Measurements from ENCODE around the gene HIF1A. TPM values are rescaled to one million over a fixed set of nuclear protein-coding genes. Genes with fewer than 3 reads are reported as not detected.
"Not testable (repeated sequence)": the region's sequence is repeated elsewhere in the genome, so short reads cannot be mapped to it uniquely, and the experiment has no call there.

HIF1A gene
- total RNA-seq, 1 donor from 2014 or later, result 130 TPM

DNA sequence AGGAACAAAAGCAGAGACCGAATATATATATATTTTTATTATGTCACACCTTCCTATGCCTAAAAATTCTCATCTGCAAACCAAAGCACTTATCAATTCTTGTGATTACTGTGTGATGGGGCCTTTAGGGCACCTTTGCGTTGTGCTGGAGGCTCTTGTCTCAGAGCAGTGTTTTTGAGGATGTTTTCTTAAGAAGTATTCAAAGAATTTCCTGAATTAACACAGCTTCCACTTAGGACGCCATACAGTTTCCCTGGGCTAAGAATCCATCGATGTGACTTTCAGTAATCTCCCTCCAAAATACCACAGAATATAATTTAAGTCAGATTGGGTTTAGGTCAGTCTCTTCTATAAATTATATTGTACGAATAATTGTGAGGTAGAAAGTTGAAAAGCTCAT, 22.0 kb upstream of the HIF1A start:
- DNase-seq, result no peak

DNA sequence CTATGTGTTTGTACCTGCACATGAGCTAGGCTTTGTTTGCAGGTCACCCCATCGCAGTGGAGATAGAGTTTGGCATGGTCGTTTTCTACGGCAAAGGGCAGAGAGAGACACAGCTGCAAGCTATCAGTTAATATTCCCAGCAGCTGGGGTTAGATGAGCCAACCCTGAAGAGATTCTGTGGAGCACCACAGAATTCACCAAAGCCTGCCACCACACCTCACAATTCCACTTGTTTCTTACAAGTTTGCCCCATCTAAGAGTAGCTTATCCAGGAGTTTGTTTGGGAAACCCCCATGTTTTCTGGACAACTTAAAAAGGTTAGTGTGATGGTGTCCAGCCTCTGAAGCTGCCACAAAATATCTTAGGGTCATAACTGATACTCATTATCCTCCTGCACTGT, 20.0 kb upstream of the HIF1A start:
- DNase-seq, result no peak

DNA sequence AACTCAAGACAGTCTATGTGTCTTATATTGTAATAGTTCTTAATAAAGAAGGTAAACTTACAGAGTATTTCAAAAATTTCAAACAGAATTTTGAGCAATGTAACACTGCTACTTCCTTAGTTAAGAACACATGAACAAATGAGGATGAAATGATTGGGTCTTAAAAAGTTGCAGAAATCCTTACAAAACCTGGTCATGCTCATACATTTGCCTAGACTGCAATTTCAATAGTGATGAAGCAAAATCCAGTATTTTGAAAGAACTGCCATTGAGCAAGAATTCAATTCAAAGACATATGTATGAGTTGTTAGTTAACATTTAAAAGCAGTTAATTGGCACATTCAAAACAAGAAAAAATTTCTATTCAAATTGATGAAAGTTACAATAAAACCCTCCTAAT, 17.8 kb upstream of the HIF1A start:
- no peak for DNase-seq

GRCh38 chr14:61678975-61679374, 16.3 kb upstream of the HIF1A start:
- no peak for DNase-seq

DNA sequence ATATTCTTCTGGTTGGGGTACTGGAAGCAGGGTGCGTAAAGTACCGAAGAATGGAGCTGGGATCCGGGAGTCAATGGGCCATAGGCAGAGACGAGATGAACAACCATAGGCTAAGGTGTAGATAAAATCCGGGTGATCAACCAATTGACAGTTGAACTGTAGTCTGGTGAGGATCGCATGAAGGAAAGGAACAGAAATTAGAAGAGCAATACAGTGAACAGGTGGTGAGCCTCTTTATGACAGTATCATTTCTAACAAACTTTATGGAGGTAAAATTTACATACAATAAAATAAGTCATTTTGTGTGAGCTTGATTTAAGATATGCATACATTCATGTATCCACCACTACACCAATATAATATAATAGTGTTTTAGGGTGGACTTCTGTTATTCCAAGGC, 13.9 kb upstream of the HIF1A start:
- no peak for DNase-seq

DNA sequence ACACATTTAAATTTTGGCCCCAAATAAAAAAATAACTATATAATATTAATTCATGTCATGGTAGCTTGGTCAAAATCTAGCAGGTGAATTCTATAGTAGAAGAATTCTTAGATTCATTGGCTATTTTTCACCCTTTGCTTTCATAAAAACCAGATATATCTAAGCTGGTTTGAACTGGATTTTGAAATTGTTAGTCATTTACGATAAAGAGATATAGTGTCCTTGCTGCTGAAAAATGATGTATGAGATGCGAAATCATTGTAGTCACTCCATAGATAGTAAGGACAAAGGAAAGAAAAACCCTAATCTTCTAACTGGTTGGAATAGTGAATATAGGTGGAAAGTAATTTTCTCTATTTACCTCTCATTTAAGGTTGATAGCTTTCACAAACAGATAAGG, 12.2 kb upstream of the HIF1A start:
- no peak for DNase-seq

DNA sequence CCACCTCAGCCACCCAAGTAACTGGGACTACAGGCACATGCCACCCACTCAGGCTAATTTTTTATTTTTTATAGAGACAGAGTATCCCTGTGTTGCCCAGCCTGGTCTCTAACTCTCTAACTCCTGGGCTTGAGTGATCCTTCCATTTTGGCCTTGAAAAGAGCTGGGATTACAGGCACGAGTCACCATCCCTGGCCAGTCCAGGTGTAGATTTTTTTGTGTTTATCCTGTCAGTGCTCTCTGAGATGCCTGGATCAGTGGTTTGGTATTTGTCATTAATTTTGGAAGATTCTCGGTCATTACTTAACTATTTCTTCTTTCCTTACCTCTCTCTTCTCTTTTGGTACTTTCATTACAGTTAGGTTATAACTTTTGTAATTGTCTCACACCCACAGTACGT, 5.3 kb upstream of the HIF1A start:
- no peak for DNase-seq

- DNase-seq, result no peak
Measured at GRCh38 chr14:61690982-61691381, 4.3 kb upstream of the HIF1A start.

- no peak for DNase-seq
Measured at GRCh38 chr14:61691495-61691894, 3.8 kb upstream of the HIF1A start.

GRCh38 chr14:61694039-61694438, 1.3 kb upstream of the HIF1A start:
- no peak for DNase-seq

DNA sequence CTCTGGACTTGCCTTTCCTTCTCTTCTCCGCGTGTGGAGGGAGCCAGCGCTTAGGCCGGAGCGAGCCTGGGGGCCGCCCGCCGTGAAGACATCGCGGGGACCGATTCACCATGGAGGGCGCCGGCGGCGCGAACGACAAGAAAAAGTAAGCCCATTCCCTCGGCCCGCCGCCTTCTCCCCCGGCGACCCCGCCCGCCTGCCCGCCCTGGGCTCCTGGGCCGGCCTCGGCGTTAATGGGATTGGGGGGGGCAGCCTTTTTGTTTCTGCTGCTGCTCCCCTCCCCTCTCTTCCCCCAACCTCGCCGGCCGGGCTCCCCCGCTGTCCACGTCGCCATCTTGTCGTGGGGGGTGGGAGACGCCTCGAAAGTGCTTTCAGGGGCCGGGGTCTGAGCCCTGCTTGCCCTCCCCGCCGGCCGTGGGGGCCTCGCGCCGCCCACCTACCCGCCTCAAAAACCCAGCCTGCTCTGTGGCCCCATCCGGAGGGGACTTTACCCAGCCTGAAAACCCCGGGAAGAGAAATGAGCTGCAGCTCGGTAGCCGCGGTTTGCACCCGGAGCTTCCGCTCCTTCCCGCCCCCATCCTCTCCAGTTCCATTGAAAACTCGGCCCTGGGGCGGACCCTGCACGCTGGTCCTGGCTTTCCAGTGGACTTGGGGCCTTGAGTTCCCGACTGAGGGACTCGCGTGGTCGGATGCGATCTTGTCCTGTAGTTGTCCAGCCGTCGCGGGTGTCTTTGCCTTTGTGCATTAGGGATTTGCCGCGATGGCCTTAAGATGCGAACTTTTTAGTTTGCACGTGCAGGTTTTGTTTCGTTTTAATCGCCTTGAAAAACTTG, 598 bp downstream of the HIF1A start:
- DNase-seq, result peak; percentile 36

DNA sequence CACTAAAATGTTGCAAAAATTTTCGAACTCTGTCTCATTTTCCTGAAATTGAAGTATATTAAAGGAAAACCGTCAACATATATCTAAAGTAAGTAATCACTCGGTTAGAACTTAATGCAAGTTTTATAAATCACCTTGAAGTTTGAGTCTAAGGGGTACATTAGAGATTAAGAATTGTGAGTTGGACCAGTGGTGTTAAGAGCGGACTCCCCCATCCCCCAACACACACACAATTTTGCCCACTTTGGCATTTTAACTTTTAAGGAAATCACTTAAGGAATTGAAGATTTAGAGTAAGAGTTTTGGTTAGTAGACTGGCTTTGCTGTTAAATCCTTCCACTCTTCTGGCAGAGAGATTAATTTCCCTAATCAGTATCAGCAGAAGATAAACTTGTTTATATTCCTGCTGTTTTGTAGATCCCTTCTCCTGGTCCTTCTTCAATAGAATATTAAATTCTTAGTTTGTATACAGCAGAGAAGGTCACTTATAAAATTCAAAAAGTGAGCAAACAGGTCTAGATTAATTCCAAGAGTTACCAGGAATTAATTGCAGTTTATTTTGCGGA, 1.5 kb downstream of the HIF1A start:
- DNase-seq, result no peak

- no peak for DNase-seq
Measured at GRCh38 chr14:61698206-61698980, 3.1 kb downstream of the HIF1A start.

DNA sequence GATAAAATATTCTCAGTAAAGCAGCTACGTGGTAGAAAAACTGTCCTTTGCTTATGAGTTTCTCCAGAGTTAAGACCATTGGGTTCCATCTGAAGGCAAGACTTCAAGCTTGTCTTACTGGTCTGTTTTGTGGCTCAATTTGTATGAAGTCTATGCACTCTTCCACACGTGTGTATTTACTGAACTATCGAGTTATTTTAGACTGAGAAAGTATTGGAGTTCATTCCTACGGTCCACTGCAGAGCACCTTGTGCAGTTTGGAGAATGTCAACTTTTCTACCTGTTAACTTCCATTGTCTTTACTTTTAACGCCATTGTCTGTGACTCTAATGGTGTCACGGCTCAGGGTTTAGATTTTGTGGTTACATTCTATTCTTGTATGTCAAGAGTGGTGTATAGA, 3.7 kb downstream of the HIF1A start:
- DNase-seq, result no peak

GRCh38 chr14:61700104-61700886, 5.0 kb downstream of the HIF1A start:
- DNase-seq, result no peak

DNA sequence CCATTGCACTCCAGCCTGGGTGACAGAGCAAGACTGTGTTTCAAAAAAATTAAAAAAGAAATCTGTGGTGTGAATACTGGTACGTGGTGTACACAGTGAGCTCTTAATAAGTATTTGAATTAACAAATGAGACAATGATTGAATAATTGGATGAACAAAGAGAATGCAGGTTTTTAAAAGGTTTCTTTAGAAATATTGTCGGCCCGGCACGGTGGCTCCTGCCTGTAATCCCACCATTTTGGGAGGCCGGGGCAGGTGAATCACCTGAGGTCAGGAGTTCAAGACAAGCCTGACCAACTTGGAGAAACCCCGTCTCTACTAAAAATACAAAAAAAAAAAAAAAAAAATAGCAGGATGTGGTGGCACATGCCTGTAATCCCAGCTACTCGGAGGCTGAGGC, 6.6 kb downstream of the HIF1A start:
- no peak for DNase-seq

DNA sequence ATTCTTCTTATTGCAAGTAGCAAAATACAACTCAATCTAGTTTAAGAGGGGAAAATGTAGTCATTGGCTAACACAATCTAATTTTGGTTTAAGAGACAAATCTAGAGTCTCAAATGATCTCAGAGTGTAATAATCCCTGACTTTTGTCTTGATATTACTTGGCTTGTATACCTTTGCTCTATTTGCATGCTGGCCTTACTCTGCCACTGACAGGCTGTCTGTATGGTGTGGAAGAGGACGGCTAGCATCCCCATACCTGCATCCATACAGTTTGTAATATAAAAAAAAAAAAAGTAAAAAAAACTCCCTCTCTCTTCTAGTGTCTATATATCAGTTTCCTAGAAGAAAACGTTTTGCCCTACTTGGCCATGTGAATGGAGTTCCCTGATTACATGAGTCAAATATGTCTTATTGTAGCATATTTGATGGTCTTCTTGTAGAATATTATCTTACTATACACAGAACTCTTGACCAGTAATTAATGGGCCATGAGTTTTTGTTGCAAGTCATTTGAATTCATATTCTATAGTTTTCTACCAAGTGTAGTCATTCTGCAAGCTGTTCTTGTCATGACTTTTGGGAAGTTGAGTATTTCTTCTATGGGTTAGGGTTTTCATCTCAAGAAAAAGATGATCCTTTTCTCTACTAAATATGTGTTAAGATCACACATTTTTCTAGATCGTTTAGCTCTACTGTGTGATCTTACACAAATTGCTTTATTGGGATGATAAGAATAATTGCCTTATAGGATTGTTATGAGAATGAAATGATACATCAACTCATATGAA, 8.2 kb downstream of the HIF1A start:
- no peak for DNase-seq

DNA sequence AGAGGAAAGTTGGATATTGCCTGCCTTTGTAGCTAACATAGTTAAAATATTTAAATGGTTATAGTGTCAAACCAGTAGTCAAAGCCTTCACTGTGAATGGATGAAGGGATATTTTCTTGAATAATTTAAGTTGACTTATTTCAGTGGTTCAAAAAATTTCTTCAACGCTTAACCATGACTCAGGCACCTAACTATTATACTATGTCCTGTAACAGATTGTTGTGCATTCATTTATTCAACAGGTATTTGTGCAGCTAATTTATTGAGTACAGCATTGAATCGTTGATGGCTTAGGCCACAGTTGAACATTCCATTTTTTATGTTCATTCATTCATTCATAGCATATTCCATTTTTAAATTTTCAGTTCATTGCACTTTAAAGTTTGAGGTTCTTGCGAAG, 9.2 kb downstream of the HIF1A start:
- DNase-seq, result no peak

GRCh38 chr14:61705017-61705416, 9.7 kb downstream of the HIF1A start:
- DNase-seq, result no peak

DNA sequence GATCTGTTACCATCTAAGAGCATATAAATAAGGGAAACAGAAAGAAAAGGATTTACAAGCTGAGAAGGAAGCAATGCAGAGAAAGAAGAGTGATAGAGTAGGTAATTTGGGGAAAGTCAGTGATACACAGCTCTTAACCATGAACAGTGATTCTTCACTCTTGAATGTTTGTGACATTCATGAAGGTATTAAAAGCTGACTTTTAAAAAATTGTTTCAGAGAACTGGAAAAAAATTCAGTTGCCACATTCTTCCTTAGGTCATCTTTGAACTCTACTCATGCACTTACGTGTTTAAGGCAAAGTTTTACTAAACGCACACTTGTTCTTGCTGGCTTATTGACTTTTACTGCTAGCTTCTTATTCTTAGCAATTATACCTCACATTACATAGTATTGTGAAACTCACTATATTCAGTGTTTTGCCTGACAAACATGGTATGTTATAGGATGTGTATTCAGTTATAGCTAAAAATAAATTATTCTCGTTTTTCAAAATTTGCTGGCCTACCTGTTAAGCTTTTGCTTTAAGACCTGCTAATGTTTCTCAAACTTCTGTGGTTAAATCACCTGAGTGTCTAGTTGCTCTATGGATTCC, 10.9 kb downstream of the HIF1A start:
- no peak for DNase-seq

DNA sequence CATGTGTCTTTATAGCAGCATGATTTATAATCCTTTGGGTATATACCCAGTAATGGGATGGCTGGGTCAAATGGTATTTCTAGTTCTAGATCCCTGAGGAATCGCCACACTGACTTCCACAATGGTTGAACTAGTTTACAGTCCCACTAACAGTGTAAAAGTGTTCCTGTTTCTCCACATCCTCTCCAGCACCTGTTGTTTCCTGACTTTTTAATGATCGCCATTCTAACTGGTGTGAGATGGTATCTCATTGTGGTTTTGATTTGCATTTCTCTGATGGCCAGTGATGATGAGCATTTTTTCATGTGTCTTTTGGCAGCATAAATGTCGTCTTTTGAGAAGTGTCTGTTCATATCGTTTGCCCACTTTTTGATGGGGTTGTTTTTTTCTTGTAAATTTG, 12.5 kb downstream of the HIF1A start:
- not testable (repeated sequence) for DNase-seq

All from skin of body (tissue), 2 donors.